GM21390 (cell line): Measurements from ENCODE around the gene NUDT9.
A peak's percentile ranks its signal among the peaks of the same experiment; 100 is the strongest.
"Not testable (repeated sequence)": the region's sequence is repeated elsewhere in the genome, so short reads cannot be mapped to it uniquely, and the experiment has no call there.

ENCODE experiments used
- ATAC-seq: cut with Tn5 transposase; IDR thresholded peaks from one replicate; pipeline ENCODE4 v1.9.1; 2021; ENCODE audit not compliant: unreplicated experiment

NUDT9 gene, protein sequence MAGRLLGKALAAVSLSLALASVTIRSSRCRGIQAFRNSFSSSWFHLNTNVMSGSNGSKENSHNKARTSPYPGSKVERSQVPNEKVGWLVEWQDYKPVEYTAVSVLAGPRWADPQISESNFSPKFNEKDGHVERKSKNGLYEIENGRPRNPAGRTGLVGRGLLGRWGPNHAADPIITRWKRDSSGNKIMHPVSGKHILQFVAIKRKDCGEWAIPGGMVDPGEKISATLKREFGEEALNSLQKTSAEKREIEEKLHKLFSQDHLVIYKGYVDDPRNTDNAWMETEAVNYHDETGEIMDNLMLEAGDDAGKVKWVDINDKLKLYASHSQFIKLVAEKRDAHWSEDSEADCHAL

DNA sequence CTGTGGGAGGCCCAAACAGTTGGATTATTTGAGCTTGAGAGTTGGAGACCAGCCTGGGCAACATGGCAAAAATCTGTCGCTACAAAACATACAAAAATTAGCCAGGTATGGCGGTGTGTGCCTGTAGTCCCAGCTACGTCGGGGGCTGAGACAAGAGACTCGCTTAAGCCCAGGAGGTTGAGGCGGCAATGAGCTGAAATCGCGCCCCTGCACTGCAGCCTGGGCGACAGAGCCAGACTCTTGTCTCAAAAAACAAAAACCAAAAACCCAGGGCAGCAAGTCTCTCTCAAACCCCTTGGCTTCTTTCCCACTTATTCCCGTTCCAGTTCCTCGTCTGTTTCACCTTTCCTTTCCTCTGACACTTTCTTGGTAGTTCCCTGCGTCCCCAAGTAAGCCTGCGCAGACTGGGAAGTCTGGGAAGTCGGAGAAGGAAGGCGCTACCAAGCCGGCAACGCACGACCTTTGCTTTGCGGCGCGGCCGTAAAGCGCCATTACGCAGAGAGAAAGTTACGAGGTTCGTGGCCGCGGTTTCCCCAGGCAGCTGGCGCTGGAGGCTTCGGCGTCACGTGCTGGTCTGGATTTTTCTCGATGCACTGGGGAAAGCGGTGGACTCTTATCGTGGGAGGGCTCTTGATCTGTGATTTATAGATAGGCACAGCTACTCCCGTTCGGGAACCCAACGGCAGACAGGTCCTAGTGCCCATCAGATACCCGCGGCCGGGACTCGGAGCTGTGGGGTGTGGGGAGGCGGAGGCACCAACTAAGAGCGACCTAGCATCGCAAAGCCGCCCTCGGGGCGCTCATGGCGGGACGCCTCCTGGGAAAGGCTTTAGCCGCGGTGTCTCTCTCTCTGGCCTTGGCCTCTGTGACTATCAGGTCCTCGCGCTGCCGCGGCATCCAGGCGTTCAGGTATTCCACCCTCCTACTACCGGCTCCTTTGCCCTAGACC lies at the start of gene NUDT9:
Gene NUDT9 (plus strand): TSS at position 470 of the 949 bp plus-strand sequence. CDS start 333 bp downstream, at position 803.
- peak; percentile 87 for ATAC-seq

GRCh38 chr4:87375719-87376291 lies 46.6 kb upstream of the NUDT9 start:
- ATAC-seq, result peak; percentile 70

DNA sequence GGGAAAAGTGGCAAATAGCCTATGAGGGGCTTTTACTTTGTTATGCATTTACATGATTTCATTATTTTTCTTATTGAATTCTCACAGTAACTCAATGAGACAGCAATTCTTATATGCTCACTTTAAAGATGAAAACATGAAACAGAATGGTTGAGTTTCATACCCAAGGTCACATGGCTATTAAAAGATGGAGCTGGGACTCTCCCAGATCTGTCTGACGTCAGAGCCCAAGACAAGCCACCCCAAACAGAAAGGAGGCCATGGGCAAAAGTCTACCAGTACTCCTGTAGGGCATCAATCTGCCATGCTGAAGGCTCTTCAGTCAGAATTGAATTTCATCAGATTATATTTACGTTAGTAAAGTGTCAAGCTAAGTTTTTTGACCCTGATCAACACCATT lies 44.6 kb upstream of the NUDT9 start:
- ATAC-seq, result no peak

DNA sequence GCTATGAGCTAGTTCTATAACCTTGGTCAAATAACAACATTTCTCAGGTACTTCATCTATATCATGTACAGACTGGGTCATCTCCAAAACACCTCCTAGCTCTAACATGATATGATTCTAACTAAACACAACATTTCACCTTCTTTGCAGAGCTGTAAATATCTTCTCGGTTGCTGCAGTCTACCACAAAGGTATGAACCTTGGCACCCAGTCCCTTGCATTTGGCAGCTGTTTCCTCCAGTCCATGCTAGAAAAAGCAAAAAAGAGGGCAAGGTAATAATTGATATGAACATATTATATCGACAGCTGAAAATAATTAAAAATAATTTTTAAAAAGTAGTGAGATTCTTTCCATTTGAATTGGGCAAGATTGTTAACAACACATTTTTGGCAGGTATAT lies 40.3 kb upstream of the NUDT9 start:
- ATAC-seq, result no peak

- ATAC-seq, result no peak
Observed at GRCh38 chr4:87382931-87383330, 39.4 kb upstream of the NUDT9 start.

- not testable (repeated sequence) for ATAC-seq
Observed at GRCh38 chr4:87384466-87385132, 37.8 kb upstream of the NUDT9 start.

GRCh38 chr4:87387237-87387636 lies 35.1 kb upstream of the NUDT9 start:
- ATAC-seq, result no peak

- ATAC-seq, result no peak
Observed at GRCh38 chr4:87388901-87389300, 33.5 kb upstream of the NUDT9 start.

DNA sequence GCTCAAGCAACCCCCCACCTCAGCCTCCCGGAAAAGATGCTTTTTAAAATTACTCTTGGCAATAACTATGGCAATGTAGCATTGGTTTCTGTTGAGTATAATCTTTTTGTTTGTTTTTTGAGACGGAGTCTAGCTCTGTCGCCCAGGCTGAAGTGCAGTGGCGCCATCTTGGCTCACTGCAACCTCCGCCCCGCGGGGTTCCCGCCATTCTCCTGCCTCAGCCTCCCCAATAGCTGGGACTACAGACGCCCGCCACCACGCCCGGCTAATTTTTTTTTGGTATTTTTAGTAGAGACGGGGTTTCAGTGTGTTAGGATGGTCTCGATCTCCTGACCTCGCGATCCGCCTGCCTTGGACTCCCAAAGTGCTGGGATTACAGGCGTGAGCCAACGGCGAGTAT lies 32.3 kb upstream of the NUDT9 start:
- not testable (repeated sequence) for ATAC-seq

GRCh38 chr4:87390551-87390890 lies 31.9 kb upstream of the NUDT9 start:
- no peak for ATAC-seq

GRCh38 chr4:87390891-87391575 lies 31.3 kb upstream of the NUDT9 start, which contains the start of gene HSD17B11:
HSD17B11 (minus strand) TSS chr4:87391188; CDS start chr4:87391070, 118 bp downstream.
- ATAC-seq, result peak; percentile 99

DNA sequence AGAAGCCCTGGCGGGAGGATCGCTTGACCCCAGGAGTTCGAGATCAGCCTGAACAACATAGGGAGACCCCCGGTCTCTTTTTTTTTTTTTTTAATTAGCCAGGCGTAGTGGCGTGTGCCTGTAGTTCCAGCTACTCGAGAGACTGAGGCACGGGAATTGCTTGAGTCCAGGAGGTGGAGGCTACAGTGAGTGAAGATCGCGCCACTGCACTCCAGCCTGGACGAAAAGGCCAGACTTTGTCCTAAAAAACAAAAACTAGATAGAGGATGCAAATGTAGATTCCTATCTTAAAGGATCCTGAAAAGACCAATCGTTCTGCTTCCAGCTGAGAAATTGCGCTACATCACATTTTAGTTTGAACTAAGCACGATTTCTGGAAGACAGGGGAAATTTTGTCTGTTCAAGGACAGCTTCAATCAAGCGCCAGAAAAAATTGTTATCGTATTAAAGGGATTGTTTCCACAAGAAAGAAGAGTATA lies 30.8 kb upstream of the NUDT9 start:
- ATAC-seq, result peak; percentile 21

DNA sequence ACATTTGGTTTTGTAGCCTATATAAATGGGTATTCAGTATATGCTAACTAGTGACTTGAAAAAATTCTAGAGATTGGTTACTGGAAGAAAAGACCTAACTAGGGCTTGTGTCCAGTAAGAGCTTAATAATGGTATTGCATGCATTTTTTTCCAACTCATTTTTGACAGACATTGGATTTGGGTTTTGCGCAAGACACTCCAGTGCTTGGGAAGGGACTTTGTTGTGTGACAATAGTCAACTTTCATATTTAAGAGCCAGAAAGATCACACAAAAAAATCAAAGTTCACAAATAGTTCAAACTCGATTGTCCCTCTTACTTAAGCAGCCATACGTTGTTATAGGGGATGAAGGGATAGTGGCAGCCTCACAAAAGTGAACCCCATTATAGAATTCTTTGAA lies 30.2 kb upstream of the NUDT9 start:
- ATAC-seq, result no peak

- ATAC-seq, result not testable (repeated sequence)
Observed at GRCh38 chr4:87395073-87395472, 27.3 kb upstream of the NUDT9 start.

- not testable (repeated sequence) for ATAC-seq
Observed at GRCh38 chr4:87395851-87396250, 26.5 kb upstream of the NUDT9 start.

DNA sequence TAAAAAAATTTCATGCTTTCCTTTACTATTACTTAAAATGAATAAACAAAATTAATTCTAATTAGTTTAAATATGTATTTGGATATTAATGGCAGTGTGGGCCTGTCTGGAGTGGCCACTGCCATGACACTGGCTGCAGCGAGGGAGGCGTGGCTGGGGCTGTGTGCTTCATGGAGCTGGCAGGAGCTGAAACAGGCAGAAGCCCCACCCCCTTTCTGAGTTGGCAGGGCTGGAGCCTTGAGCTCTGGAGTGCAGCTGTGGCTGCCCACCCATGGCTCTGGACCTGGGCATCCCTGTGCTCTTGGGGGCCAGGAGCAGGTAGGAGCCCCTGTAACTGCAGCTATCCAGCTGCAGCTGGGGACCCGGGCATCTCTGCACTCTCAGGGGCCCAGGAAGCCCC lies 23.2 kb upstream of the NUDT9 start:
- no peak for ATAC-seq

DNA sequence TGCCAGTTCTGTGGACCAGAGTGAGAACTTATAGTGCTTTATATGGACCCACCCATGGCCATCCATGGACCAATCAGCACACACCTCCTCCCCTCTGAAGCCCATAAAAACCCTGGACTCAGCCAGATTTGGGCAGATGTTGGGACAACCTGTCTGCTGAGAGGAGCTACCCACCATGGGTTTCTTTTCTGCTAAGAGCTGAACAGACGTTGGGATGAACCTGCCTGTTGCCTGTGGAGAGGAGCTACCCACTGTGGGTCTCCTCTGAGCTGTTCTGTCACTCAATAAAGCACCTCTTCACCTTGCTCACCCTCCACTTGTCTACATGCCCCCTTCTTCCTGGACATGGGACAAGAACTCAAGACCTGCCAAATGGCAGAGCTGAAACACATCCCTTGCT lies 22.4 kb upstream of the NUDT9 start:
- ATAC-seq, result no peak

DNA sequence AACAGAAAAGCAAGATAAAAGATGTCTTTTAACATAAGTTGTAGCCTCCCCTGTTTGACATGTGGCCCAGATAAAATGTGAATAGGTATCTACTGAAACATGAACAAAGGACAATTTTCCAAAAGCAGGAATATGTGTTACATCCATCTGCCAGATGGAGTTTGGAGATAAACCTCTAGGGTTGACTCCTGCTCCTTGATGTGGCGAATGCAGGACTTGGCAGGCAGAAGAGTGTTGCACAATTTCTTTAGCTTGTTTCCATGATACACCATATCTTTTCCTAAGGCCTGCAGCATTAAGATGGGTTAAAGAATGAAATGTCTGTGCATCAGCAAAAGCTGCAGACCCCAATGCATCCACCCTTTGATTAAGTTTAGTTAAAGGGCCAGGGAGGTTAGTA lies 18.6 kb upstream of the NUDT9 start:
- ATAC-seq, result not testable (repeated sequence)

GRCh38 chr4:87405211-87405820 lies 17.1 kb upstream of the NUDT9 start:
- ATAC-seq, result no peak

- no peak for ATAC-seq
Observed at GRCh38 chr4:87406462-87406861, 15.9 kb upstream of the NUDT9 start.
